Measurements from ENCODE around the gene APOL3.

- TF ChIP-seq MYC (CRISPR knock-in tag; IDR thresholded peaks at IDR 0.05; ENCODE audit: borderline replicate concordance) (no peak), POLR2A (IDR thresholded peaks at IDR 0.05; ENCODE audit: insufficient read depth in 1 of 2, low read depth in 2 of 2, low read length in 2 of 2) (no peak), ZNF644 (CRISPR knock-in tag; IDR thresholded peaks at IDR 0.05; ENCODE audit: low read depth) (no peak), EP300 (IDR thresholded peaks at IDR 0.05; ENCODE audit: low read depth in 2 of 2, low read length in 2 of 2) (no peak), EP300 (CRISPR knock-in tag; IDR thresholded peaks at IDR 0.05; ENCODE audit: borderline replicate concordance) (no peak), IKZF1 (IDR thresholded peaks at IDR 0.05) (no peak), ASH2L (IDR thresholded peaks at IDR 0.05; ENCODE audit: insufficient read length, low read depth, low read length) (no peak), CTCF (CRISPR knock-in tag; IDR thresholded peaks at IDR 0.05) (no peak), IRX3 (CRISPR knock-in tag; IDR thresholded peaks at IDR 0.05; ENCODE audit: borderline replicate concordance, low read depth) (no peak), ZNF724P (CRISPR knock-in tag; IDR thresholded peaks at IDR 0.05; ENCODE audit: borderline replicate concordance) (no peak)
- TF ChIP-seq, protein P1, sequence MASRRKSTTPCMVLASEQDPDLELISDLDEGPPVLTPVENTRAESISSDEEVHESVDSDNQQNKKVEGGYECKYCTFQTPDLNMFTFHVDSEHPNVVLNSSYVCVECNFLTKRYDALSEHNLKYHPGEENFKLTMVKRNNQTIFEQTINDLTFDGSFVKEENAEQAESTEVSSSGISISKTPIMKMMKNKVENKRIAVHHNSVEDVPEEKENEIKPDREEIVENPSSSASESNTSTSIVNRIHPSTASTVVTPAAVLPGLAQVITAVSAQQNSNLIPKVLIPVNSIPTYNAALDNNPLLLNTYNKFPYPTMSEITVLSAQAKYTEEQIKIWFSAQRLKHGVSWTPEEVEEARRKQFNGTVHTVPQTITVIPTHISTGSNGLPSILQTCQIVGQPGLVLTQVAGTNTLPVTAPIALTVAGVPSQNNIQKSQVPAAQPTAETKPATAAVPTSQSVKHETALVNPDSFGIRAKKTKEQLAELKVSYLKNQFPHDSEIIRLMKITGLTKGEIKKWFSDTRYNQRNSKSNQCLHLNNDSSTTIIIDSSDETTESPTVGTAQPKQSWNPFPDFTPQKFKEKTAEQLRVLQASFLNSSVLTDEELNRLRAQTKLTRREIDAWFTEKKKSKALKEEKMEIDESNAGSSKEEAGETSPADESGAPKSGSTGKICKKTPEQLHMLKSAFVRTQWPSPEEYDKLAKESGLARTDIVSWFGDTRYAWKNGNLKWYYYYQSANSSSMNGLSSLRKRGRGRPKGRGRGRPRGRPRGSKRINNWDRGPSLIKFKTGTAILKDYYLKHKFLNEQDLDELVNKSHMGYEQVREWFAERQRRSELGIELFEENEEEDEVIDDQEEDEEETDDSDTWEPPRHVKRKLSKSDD (CRISPR knock-in tag; IDR thresholded peaks at IDR 0.05; ENCODE audit: low read depth) = no peak
Observed at GRCh38 chr22:36129486-36130388, 30.8 kb downstream of the APOL3 start.

All from HepG2 (cell line).